Measurements from ENCODE around the gene CMBL.

DNA sequence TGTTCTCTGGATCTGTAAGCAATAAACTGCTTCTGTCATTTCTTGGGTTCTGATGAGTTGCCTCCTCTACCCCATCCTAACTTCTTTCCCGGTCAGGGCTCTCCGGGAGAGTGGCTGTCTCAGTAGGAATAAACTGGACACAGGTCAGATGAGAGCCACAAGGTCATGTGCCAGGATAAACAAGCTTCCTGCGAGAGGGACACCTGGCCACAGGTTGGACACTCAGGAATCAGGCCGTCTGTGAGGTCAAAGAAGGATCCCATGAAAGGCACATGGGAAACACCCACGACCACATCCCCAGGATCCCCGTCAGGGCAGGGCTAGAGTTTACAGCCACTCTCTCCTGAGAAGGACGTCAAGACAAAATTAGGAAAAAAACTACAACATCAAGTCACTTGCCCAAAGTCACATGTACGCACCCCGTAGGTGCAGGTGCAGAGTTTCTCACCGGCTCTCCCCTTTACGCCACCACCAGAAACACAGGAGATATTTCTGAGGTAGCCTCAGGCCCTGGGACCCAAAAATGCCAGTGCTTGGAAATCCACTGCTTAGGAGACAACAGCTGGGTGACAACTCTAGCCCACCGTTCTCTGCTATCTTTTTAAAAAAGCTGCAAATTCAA lies 28.9 kb downstream of the CMBL start:
- TF ChIP-seq CTCF (IDR thresholded peaks at IDR 0.05) (no peak), REST (IDR thresholded peaks at IDR 0.05; ENCODE audit: insufficient read depth in 1 of 2, low read depth in 2 of 2, low read length in 1 of 2) (no peak)
